Measurements from ENCODE around the gene GOT1. TPM values are rescaled to one million over a fixed set of nuclear protein-coding genes. Genes with fewer than 3 reads are reported as not detected.

GOT1 gene
- total and polyA plus RNA-seq, 2 of the 8 experiments (the other 6 are each of a cell fraction or from before 2014, with no cell fraction given): 16.7 to 47.0 TPM

DNA sequence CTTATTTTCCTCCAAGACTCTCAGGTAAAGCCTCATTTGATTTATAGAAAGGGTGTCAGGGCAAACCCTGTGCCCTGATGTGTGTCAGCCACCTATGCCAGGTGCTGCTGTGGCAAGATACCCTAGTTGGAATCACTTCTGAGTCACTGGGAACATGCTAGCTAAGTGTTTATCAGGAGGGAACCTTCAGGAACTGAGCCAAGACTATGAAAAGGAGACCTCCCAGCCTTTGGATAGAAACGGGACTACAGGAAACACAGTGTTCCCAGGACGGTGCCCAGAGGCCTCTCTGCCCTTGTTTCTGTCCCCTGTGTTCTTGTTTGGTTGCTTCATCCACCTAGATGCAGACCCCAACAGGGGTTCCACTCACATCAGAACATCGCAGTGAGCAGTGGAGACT lies 72.7 kb downstream of the GOT1 start:
- WGBS, 2 experiments (ENCODE audit: extremely low coverage in 1 of 2, insufficient coverage in 1 of 2, insufficient read length in 1 of 2, insufficient replicate concordance in 2 of 2, low coverage in 1 of 2, low lambda C conversion rate in 2 of 2, missing lambda C conversion rate in 1 of 2): 68% methylated on average over 3 of the region's 3 CpGs; no CpG with 5 or more reads in 1 of the 2 experiments

More for the DNA sequence above, 72.7 kb downstream of the GOT1 start:
- Histone ChIP-seq H3K4me3 (ENCODE audit: extremely low read depth in 1 of 4, insufficient read depth in 2 of 4, low read depth in 3 of 4, low read length in 4 of 4) (no peak overlapping the region), H4K5ac (ENCODE audit: insufficient read length, low read depth, low read length) (no peak overlapping the region), H2BK5ac (ENCODE audit: low read depth, low read length) (no peak overlapping the region), H2BK15ac (ENCODE audit: low read length) (no peak overlapping the region), H3K27ac (ENCODE audit: low read depth, low read length) (no peak overlapping the region), H2AK5ac (ENCODE audit: low read depth, low read length) (no peak overlapping the region), H4K20me1 (replicated peaks in 1 of 2; ENCODE audit: control insufficient read depth in 1 of 2, insufficient read depth in 2 of 2, low read length in 2 of 2) (no peaks in the 10 kb centered on the region), H3K23ac (ENCODE audit: insufficient read length) (no peak overlapping the region), H3K14ac (ENCODE audit: insufficient read length) (no peak overlapping the region), H3K36me3 (ENCODE audit: control insufficient read depth in 2 of 4, insufficient read depth in 4 of 4, low read length in 3 of 4) (no peaks in the 10 kb centered on the region), H4K91ac (replicated peaks; ENCODE audit: insufficient read length, low read length) (no peak overlapping the region), H3K79me2 (ENCODE audit: control insufficient read depth in 1 of 2, insufficient read depth in 2 of 2, low read length in 2 of 2) (no peaks in the 10 kb centered on the region), H3K4ac (replicated peaks; ENCODE audit: insufficient read length, low read depth, low read length) (no peak overlapping the region), H3K4me2 (ENCODE audit: insufficient read depth in 1 of 2, low read depth in 2 of 2, low read length in 2 of 2) (peak overlapping the region; percentile 18 to 40; a peak in 3 of 4 replicates), H3K4me1 (replicated peaks in 1 of 4; ENCODE audit: control insufficient read depth in 3 of 4, insufficient read depth in 4 of 4, low read length in 3 of 4) (peaks cover 0 to 12% (median 3%) of the 10 kb centered on the region in 4 experiments; a peak in 4 of 7 replicates), H3K18ac (ENCODE audit: extremely low read depth, low read length) (peak overlapping the region; percentile 13; the same call in 1 of the 2 replicates), H2AFZ (ENCODE audit: low read length) (no peak overlapping the region), H3K27me3 (replicated peaks in 1 of 4; ENCODE audit: control insufficient read depth in 3 of 4, extremely low read depth in 1 of 4, insufficient read depth in 3 of 4, low read length in 3 of 4) (peaks cover 0 to 4% (median 0%) of the 10 kb centered on the region in 4 experiments; a peak in 2 of 7 replicates), H2BK20ac (ENCODE audit: low read length) (no peak overlapping the region), H2BK120ac (replicated peaks; ENCODE audit: low read depth, low read length) (no peak overlapping the region), H3K9me3 (ENCODE audit: insufficient read depth in 2 of 2, low read depth in 1 of 2, low read length in 1 of 2) (no peaks in the 10 kb centered on the region), H2BK12ac (ENCODE audit: low read depth, low read length) (no peak overlapping the region; the same call in none of the 2 replicates), H3K9ac (replicated peaks in 1 of 4; ENCODE audit: extremely low read depth in 1 of 4, low read depth in 3 of 4, low read length in 3 of 4) (0 out of 7 replicates have a peak overlapping the region, but pooled peaks of 1 of the 4 experiments have one; percentile 4), H3K56ac (replicated peaks; ENCODE audit: insufficient read length, low read depth, low read length) (no peak overlapping the region), H3K79me1 (ENCODE audit: low read depth, low read length) (no peaks in the 10 kb centered on the region), H4K8ac (ENCODE audit: extremely low read depth, insufficient read depth, low read length) (no peak overlapping the region), H3K23me2 (ENCODE audit: low read depth, low read length) (no peaks in the 10 kb centered on the region)
- ChIA-PET CTCF (ENCODE audit: partially characterized antibody) (no interaction called here), POLR2A (ENCODE audit: partially characterized antibody) (interaction anchor here (1.5 kb wide), 1 partner anchor 73 kb away, joined by 4 read pairs; the partner anchor contains the start of gene GOT1)
- FAIRE-seq (no peak), DNase-seq (ENCODE audit: low read depth in 1 of 2, low spot score in 2 of 2) (no peak)
- TF ChIP-seq ATF3 (IDR thresholded peaks at IDR 0.05; ENCODE audit: insufficient read depth, low read depth, low read length) (no peak), CTCF (IDR thresholded peaks at IDR 0.05; ENCODE audit: control extremely low read depth in 1 of 3, insufficient read depth in 1 of 3, low read depth in 1 of 3, low read length in 3 of 3) (no peak), CHD1 (IDR thresholded peaks at IDR 0.05; ENCODE audit: low read depth, low read length) (no peak), POLR2AphosphoS5 (IDR thresholded peaks at IDR 0.05; ENCODE audit: low read depth, low read length) (no peak), SP2 (IDR thresholded peaks at IDR 0.05; ENCODE audit: low read length) (no peak), EZH2 (IDR thresholded peaks at IDR 0.05; ENCODE audit: low read depth, low read length, severe bottlenecking) (no peak), HDAC2 (IDR thresholded peaks at IDR 0.05; ENCODE audit: borderline replicate concordance in 1 of 2, low read depth in 2 of 2, low read length in 2 of 2) (no peak)

Measured in H1 (cell line).